A673 (cell line): ENCODE measurements around the gene SPACA1. TPM values are rescaled to one million over a fixed set of nuclear protein-coding genes. Genes with fewer than 3 reads are reported as not detected.

Experiments used
- BruUV-seq: library from RNA; stranded (reverse); fragments of 400-500 nt; replicated peaks from 2 replicates; lab custom pipeline; 2021; lab: Mats Ljungman, UMichigan
- CTCF ChIA-PET: fragments of 300-600 bp; sonication (Branson Sonifier 250); formaldehyde crosslinking; loops from one replicate; lab custom pipeline; 2022; ENCODE audit warnings: antibody characterized with exemption; lab: Charles Lee
- POLR2A ChIA-PET: fragments of 300-600 bp; sonication (Branson Sonifier 250); formaldehyde crosslinking; loops from one replicate; lab custom pipeline; 2022; ENCODE audit warnings: antibody characterized with exemption; ENCODE audit not compliant: low non-redundant PET; lab: Charles Lee
- DNase-seq: peaks from one replicate; pipeline ENCODE4 v3.0.0-alpha.2; 2015; ENCODE audit warnings: low spot score
- H3K27ac ChIP-seq: fragments of 200-600 bp; sonication (generic); 2 replicates; pipeline ENCODE4 v1.5.1; 2016; ENCODE audit warnings: mixed run types, low read depth, mild to moderate bottlenecking, mixed read lengths, antibody characterized with exemption, low read length; ENCODE audit not compliant: poor library complexity, severe bottlenecking
- H3K27me3 ChIP-seq: fragments of 200-600 bp; sonication (generic); replicated peaks from 2 replicates; pipeline ENCODE4 v1.6.1; 2017; ENCODE audit warnings: mixed run types, low read depth, mild to moderate bottlenecking, mixed read lengths, antibody characterized with exemption, low read length; ENCODE audit not compliant: insufficient read depth, poor library complexity
- H3K36me3 ChIP-seq: fragments of 200-600 bp; sonication (generic); 2 replicates; pipeline ENCODE4 v1.6.1; 2016; ENCODE audit warnings: mixed run types, mild to moderate bottlenecking, mixed read lengths, antibody characterized with exemption, low read length; ENCODE audit not compliant: insufficient read depth, poor library complexity, severe bottlenecking
- H3K4me1 ChIP-seq: fragments of 200-600 bp; sonication (generic); 2 replicates; pipeline ENCODE4 v1.6.1; 2017; ENCODE audit warnings: mixed run types, mild to moderate bottlenecking, mixed read lengths, antibody characterized with exemption, low read length; ENCODE audit not compliant: insufficient read depth, poor library complexity, severe bottlenecking
- H3K4me3 ChIP-seq: fragments of 200-600 bp; sonication (generic); 2 replicates; pipeline ENCODE4 v1.5.1; 2016; ENCODE audit warnings: low read depth, mixed run types, mild to moderate bottlenecking, mixed read lengths, low read length; ENCODE audit not compliant: poor library complexity, severe bottlenecking
- H3K9me3 ChIP-seq: fragments of 200-600 bp; sonication (generic); 2 replicates; pipeline ENCODE4 v1.6.1; 2016; ENCODE audit warnings: mixed run types, low read depth, mild to moderate bottlenecking, mixed read lengths, antibody characterized with exemption, low read length; ENCODE audit not compliant: poor library complexity, severe bottlenecking
- EZH2 ChIP-seq: fragments of 200-600 bp; sonication (generic); IDR thresholded peaks from 2 replicates; pipeline ENCODE4 v1.6.1; 2017; ENCODE audit warnings: borderline replicate concordance, low read depth, mild to moderate bottlenecking, mixed read lengths, antibody characterized with exemption, low read length; ENCODE audit not compliant: poor library complexity, severe bottlenecking
- intact Hi-C: fragments of 100-400 bp; cut with micrococcal nuclease; formaldehyde crosslinking; loops from one replicate; pipeline ENCODE4 v1.10.0; 2022; ENCODE audit not compliant: unreplicated experiment
- total RNA-seq: library from RNA; stranded (reverse); gene quantifications from 2 replicates; pipeline ENCODE4 v1.2.3, GENCODE V29; 2021
- TF ChIP-seq, protein P1 (sequence below): fragments of 300-800, 200-600 bp; sonication (generic); conservative IDR thresholded peaks from 2 replicates; pipeline ENCODE4 v1.5.1; 2017; ENCODE audit warnings: low read depth, mild to moderate bottlenecking, antibody characterized with exemption, low read length, moderate library complexity, mixed read lengths

The SPACA1 gene
- total RNA-seq, 1 experiment from 2014 or later, result not detected

DNA sequence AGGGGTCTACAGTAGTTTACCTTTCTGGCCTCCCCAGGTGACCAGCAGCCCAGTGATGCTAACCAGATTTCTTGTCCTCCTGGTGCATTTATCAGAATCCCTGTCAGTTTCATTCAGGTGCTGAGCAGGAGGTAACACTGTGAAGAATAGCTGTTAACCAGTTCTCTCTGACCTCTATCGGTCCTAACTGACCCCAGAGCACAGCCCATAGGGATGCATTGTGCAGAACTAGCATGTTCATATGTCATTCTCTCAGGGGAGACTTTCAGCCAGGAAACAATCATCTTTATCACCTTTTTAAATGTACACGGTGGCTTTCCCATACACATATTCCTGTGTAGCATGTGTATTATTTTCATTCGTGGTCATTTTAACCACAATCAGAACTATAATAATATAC is 68.6 kb downstream of the SPACA1 start:
- Histone ChIP-seq H3K27me3 (peaks cover 3% of the 10 kb centered on the region), H3K36me3 (no peaks in the 10 kb centered on the region), H3K27ac (no peak overlapping the region), H3K9me3 (no peaks in the 10 kb centered on the region), H3K4me3 (no peak overlapping the region), H3K4me1 (no peaks in the 10 kb centered on the region)
- no peak for TF ChIP-seq EZH2
- TF ChIP-seq, protein P1, sequence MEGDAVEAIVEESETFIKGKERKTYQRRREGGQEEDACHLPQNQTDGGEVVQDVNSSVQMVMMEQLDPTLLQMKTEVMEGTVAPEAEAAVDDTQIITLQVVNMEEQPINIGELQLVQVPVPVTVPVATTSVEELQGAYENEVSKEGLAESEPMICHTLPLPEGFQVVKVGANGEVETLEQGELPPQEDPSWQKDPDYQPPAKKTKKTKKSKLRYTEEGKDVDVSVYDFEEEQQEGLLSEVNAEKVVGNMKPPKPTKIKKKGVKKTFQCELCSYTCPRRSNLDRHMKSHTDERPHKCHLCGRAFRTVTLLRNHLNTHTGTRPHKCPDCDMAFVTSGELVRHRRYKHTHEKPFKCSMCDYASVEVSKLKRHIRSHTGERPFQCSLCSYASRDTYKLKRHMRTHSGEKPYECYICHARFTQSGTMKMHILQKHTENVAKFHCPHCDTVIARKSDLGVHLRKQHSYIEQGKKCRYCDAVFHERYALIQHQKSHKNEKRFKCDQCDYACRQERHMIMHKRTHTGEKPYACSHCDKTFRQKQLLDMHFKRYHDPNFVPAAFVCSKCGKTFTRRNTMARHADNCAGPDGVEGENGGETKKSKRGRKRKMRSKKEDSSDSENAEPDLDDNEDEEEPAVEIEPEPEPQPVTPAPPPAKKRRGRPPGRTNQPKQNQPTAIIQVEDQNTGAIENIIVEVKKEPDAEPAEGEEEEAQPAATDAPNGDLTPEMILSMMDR, result no peak
- BruUV-seq, result no TSS peak
- ChIA-PET CTCF (no interaction called here), POLR2A (no interaction called here)
- intact Hi-C loops, result no loop called here
- DNase-seq, result no peak

Other genes starting within 250 kb of the SPACA1 start
- gene CNR1, start 118.5 kb downstream of the SPACA1 start, total RNA-seq, result not detected in 2 replicates